ENCODE data around the gene LMCD1.
A peak's percentile ranks its signal among the peaks of the same experiment; 100 is the strongest.

LMCD1 gene

GRCh38 chr3:8519774-8520448 is 18.3 kb downstream of the LMCD1 start:
- no peak overlapping the region for H3K9ac ChIP-seq
- H3K27me3 ChIP-seq (ENCODE audit: control insufficient read depth, insufficient read depth, low read length): no peaks in the 10 kb centered on the region
- no peaks in the 10 kb centered on the region for H3K36me3 ChIP-seq (ENCODE audit: control insufficient read depth, insufficient read depth, low read length)
- H3K4me1 ChIP-seq: peaks cover 2% of the 10 kb centered on the region
- H2AFZ ChIP-seq: no peak overlapping the region
- no peaks in the 10 kb centered on the region for H3K9me3 ChIP-seq (ENCODE audit: control insufficient read depth, low read length)
- TF ChIP-seq CTCF (IDR thresholded peaks at IDR 0.05): no peak
- H3K79me2 ChIP-seq: peaks cover 11% of the 10 kb centered on the region
- H3K4me3 ChIP-seq (ENCODE audit: low read depth, low read length): no peak overlapping the region
- no peak overlapping the region for H3K4me2 ChIP-seq (ENCODE audit: low read length)
- peak overlapping the region; percentile 33 for H3K27ac ChIP-seq

- Histone ChIP-seq H3K27me3 (ENCODE audit: control insufficient read depth, insufficient read depth, low read length) (no peaks in the 10 kb centered on the region), H2AFZ (no peak overlapping the region), H3K9ac (no peak overlapping the region), H3K4me3 (ENCODE audit: low read depth, low read length) (no peak overlapping the region), H3K79me2 (peaks cover 11% of the 10 kb centered on the region), H3K27ac (peak overlapping the region; percentile 33), H3K4me2 (ENCODE audit: low read length) (no peak overlapping the region), H3K36me3 (ENCODE audit: control insufficient read depth, insufficient read depth, low read length) (no peaks in the 10 kb centered on the region), H3K4me1 (peaks cover 2% of the 10 kb centered on the region), H3K9me3 (ENCODE audit: control insufficient read depth, low read length) (no peaks in the 10 kb centered on the region)
- no peak for TF ChIP-seq CTCF (IDR thresholded peaks at IDR 0.05)
Measured at GRCh38 chr3:8520816-8521403, 19.3 kb downstream of the LMCD1 start.

- Histone ChIP-seq H2AFZ (no peak overlapping the region), H3K79me2 (peaks cover 11% of the 10 kb centered on the region), H3K4me3 (ENCODE audit: low read depth, low read length) (no peak overlapping the region), H3K9ac (no peak overlapping the region), H3K4me1 (no peaks in the 10 kb centered on the region), H3K4me2 (ENCODE audit: low read length) (no peak overlapping the region), H3K9me3 (ENCODE audit: control insufficient read depth, low read length) (no peaks in the 10 kb centered on the region), H3K27me3 (ENCODE audit: control insufficient read depth, insufficient read depth, low read length) (no peaks in the 10 kb centered on the region), H3K36me3 (ENCODE audit: control insufficient read depth, insufficient read depth, low read length) (no peaks in the 10 kb centered on the region), H3K27ac (no peak overlapping the region)
- TF ChIP-seq CTCF (IDR thresholded peaks at IDR 0.05): no peak
Measured at GRCh38 chr3:8523041-8523440, 21.4 kb downstream of the LMCD1 start.

GRCh38 chr3:8524249-8524648 is 22.6 kb downstream of the LMCD1 start:
- no peak for TF ChIP-seq CTCF (IDR thresholded peaks at IDR 0.05)
- H2AFZ ChIP-seq: no peak overlapping the region
- H3K79me2 ChIP-seq: peaks cover 11% of the 10 kb centered on the region
- no peak overlapping the region for H3K9ac ChIP-seq
- no peaks in the 10 kb centered on the region for H3K27me3 ChIP-seq (ENCODE audit: control insufficient read depth, insufficient read depth, low read length)
- H3K9me3 ChIP-seq (ENCODE audit: control insufficient read depth, low read length): no peaks in the 10 kb centered on the region
- no peak overlapping the region for H3K4me2 ChIP-seq (ENCODE audit: low read length)
- no peaks in the 10 kb centered on the region for H3K36me3 ChIP-seq (ENCODE audit: control insufficient read depth, insufficient read depth, low read length)
- H3K27ac ChIP-seq: peak overlapping the region; percentile 5
- H3K4me1 ChIP-seq: no peaks in the 10 kb centered on the region
- H3K4me3 ChIP-seq (ENCODE audit: low read depth, low read length): no peak overlapping the region
